PC-3 (cell line): ENCODE data around the gene XNDC1N. TPM values are rescaled to one million over a fixed set of nuclear protein-coding genes. Genes with fewer than 3 reads are reported as not detected.

Experiments used
- ATAC-seq: fragments of 200-7000 bp; cut with Tn5 transposase; 2 replicates; pipeline ENCODE4 v1.9.1; 2020; ENCODE audit warnings: mild to moderate bottlenecking, moderate library complexity
- BruUV-seq: library from RNA; stranded (reverse); fragments of 400-500 nt; replicated peaks from 2 replicates; lab custom pipeline; 2021; lab: Mats Ljungman, UMichigan
- CTCF ChIA-PET: fragments of 300-600 bp; sonication (Branson Sonifier 250); formaldehyde crosslinking; loops from one replicate; lab custom pipeline; 2022; ENCODE audit warnings: antibody characterized with exemption; lab: Charles Lee
- POLR2A ChIA-PET: fragments of 300-600 bp; sonication (Branson Sonifier 250); formaldehyde crosslinking; loops from one replicate; lab custom pipeline; 2022; ENCODE audit warnings: antibody characterized with exemption; ENCODE audit not compliant: unreplicated experiment; lab: Charles Lee
- DNase-seq: peaks from one replicate; pipeline ENCODE4 v3.0.0-alpha.2; 2015
- H2AFZ ChIP-seq: fragments of 300-600 bp; sonication (generic); 2 replicates; pipeline ENCODE4 v1.6.0; 2016; ENCODE audit warnings: antibody characterized with exemption, low read length
- H3F3A ChIP-seq: fragments of 300-600 bp; sonication (generic); one replicate; pipeline ENCODE4 v1.6.0; 2017; ENCODE audit warnings: antibody characterized with exemption, low read length, control low read depth, mild to moderate bottlenecking; ENCODE audit not compliant: unreplicated experiment
- H3K27ac ChIP-seq: fragments of 300-600 bp; sonication (generic); 2 replicates; pipeline ENCODE4 v1.5.1; 2016; ENCODE audit warnings: mild to moderate bottlenecking, low read length
- H3K27me3 ChIP-seq: fragments of 300-600 bp; sonication (generic); 2 replicates; pipeline ENCODE4 v1.6.1; 2016; ENCODE audit warnings: low read length, mixed read lengths
- H3K36me3 ChIP-seq: fragments of 300-600 bp; sonication (generic); 2 replicates; pipeline ENCODE4 v1.6.1; 2016; ENCODE audit warnings: low read depth, mixed run types, low read length, mixed read lengths
- H3K4me1 ChIP-seq: fragments of 300-600 bp; sonication (generic); 2 replicates; pipeline ENCODE4 v1.5.1; 2016; ENCODE audit warnings: low read length; ENCODE audit not compliant: insufficient read depth
- H3K4me2 ChIP-seq: fragments of 300-600 bp; sonication (generic); 2 replicates; pipeline ENCODE4 v1.6.0; 2016; ENCODE audit warnings: low read length
- H3K4me3 ChIP-seq: fragments of 300-600 bp; sonication (generic); 2 replicates; pipeline ENCODE4 v1.5.1; 2016; ENCODE audit warnings: mild to moderate bottlenecking, low read length, mixed read lengths
- H3K79me2 ChIP-seq: fragments of 300-600 bp; sonication (generic); 2 replicates; pipeline ENCODE4 v1.6.1; 2017; ENCODE audit warnings: low read length, mixed read lengths
- H3K9ac ChIP-seq: fragments of 300-600 bp; sonication (generic); 2 replicates; pipeline ENCODE4 v1.6.0; 2016; ENCODE audit warnings: mild to moderate bottlenecking, low read length
- H3K9me2 ChIP-seq: fragments of 300-600 bp; sonication (generic); replicated peaks from 2 replicates; pipeline ENCODE4 v1.6.1; 2016; ENCODE audit warnings: mixed run types, low read length, mixed read lengths
- H3K9me3 ChIP-seq: fragments of 300-600 bp; sonication (generic); 2 replicates; pipeline ENCODE4 v1.6.1; 2016; ENCODE audit warnings: low read length, mixed read lengths
- H4K20me1 ChIP-seq: fragments of 300-600 bp; sonication (generic); 2 replicates; pipeline ENCODE4 v1.6.1; 2016; ENCODE audit warnings: low read length, mixed read lengths
- EZH2 ChIP-seq: fragments of 300-600 bp; sonication (generic); IDR thresholded peaks from one replicate; pipeline ENCODE4 v1.6.1; 2017; ENCODE audit warnings: antibody characterized with exemption, mild to moderate bottlenecking, low read length; ENCODE audit not compliant: unreplicated experiment
- EZH2phosphoT487 ChIP-seq: fragments of 300-600 bp; sonication (generic); IDR thresholded peaks from 2 replicates; pipeline ENCODE4 v1.6.1; 2018; ENCODE audit warnings: mild to moderate bottlenecking, antibody characterized with exemption, low read length, borderline replicate concordance
- intact Hi-C: fragments of 100-400 bp; cut with micrococcal nuclease; formaldehyde crosslinking; loops from 2 replicates; pipeline ENCODE4 v1.9.0; 2023
- total RNA-seq: library from RNA; depleted of rRNA; stranded (reverse); fragments of >200 nt; gene quantifications from 2 replicates; pipeline ENCODE4 v1.2.3, GENCODE V29; 2014
- TF ChIP-seq, protein P1 (sequence below): fragments of 300-600 bp; sonication (generic); conservative IDR thresholded peaks from 2 replicates; pipeline ENCODE4 v1.5.1; 2017; ENCODE audit warnings: antibody characterized with exemption, low read depth, mild to moderate bottlenecking, low read length

XNDC1N gene
- total RNA-seq, 1 experiment from 2014 or later = 14.0 TPM

DNA sequence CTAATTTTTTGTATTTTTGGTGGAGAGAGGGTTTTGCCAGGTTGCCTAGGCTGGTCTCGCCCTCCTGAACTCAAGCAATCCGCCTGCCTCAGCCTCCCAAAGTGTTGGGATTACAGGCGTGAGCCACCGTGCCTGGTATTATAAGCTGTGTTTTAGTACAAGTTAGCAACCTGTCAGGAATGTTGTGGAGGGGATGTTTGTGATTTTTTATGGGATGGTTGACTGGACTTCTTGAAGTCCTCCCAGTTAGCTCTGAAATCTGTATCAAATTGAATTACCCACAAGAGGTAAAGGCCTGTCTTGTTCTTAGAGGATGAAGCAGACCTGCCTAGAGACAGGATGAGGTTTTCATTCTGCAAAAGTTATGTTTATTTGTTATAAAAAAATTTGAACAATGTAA lies 36.2 kb upstream of the XNDC1N start:
- peaks cover 37% of the 10 kb centered on the region for H3K36me3 ChIP-seq
- ChIA-PET POLR2A (interaction anchor here (0.6 kb wide), 1 partner anchor 35 kb away, joined by 3 read pairs; no protein-coding TSS in a partner anchor), CTCF (interaction anchor here (1.1 kb wide), 1 partner anchor 19 kb away, joined by 4 read pairs; no protein-coding TSS in a partner anchor)
- intact Hi-C loops = no loop called here
- H3K9me3 ChIP-seq = no peaks in the 10 kb centered on the region
- H3F3A ChIP-seq = no peaks in the 10 kb centered on the region
- ATAC-seq (peak; percentile 29), DNase-seq (no peak)
- no peaks in the 10 kb centered on the region for H3K9me2 ChIP-seq
- no peaks in the 10 kb centered on the region for H4K20me1 ChIP-seq
- no peak overlapping the region for H3K4me2 ChIP-seq
- no TSS peak for BruUV-seq
- H3K4me3 ChIP-seq = no peak overlapping the region
- peaks cover 12% of the 10 kb centered on the region for H3K4me1 ChIP-seq
- H2AFZ ChIP-seq = no peak overlapping the region
- TF ChIP-seq, protein P1, sequence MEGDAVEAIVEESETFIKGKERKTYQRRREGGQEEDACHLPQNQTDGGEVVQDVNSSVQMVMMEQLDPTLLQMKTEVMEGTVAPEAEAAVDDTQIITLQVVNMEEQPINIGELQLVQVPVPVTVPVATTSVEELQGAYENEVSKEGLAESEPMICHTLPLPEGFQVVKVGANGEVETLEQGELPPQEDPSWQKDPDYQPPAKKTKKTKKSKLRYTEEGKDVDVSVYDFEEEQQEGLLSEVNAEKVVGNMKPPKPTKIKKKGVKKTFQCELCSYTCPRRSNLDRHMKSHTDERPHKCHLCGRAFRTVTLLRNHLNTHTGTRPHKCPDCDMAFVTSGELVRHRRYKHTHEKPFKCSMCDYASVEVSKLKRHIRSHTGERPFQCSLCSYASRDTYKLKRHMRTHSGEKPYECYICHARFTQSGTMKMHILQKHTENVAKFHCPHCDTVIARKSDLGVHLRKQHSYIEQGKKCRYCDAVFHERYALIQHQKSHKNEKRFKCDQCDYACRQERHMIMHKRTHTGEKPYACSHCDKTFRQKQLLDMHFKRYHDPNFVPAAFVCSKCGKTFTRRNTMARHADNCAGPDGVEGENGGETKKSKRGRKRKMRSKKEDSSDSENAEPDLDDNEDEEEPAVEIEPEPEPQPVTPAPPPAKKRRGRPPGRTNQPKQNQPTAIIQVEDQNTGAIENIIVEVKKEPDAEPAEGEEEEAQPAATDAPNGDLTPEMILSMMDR = no peak
- TF ChIP-seq EZH2 (no peak), EZH2phosphoT487 (no peak)
- H3K27ac ChIP-seq = no peak overlapping the region
- H3K27me3 ChIP-seq = no peaks in the 10 kb centered on the region
- peaks cover 6% of the 10 kb centered on the region; the same call in 1 of the 2 replicates for H3K79me2 ChIP-seq
- H3K9ac ChIP-seq = no peak overlapping the region

DNA sequence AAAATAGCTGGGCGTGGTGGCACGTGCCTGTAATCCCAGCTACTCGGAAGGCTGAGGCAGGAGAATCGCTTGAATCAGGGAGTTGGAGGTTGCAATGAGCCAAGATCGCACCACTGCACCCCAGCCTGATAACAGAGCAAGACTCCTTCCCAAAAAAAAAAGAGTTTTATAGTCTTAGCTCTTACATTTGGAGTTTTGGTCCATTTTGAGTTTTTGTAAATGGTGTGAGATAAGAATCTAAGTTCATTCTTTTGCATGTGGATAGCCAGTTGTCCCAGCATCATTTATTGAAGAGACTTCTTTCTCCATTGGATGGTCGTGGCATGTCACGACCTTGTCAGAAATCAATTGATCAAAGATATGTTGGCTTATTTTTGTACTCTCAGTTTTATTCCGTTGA lies 35.1 kb upstream of the XNDC1N start:
- Histone ChIP-seq H3K36me3 (peaks cover 30% of the 10 kb centered on the region), H3K4me3 (no peak overlapping the region), H3K79me2 (peaks cover 6% of the 10 kb centered on the region; the same call in 1 of the 2 replicates), H3K27ac (no peak overlapping the region), H2AFZ (no peak overlapping the region), H3K9ac (no peak overlapping the region), H3K9me2 (no peaks in the 10 kb centered on the region), H3F3A (no peaks in the 10 kb centered on the region), H4K20me1 (no peaks in the 10 kb centered on the region), H3K4me1 (peaks cover 12% of the 10 kb centered on the region), H3K9me3 (no peaks in the 10 kb centered on the region), H3K4me2 (no peak overlapping the region), H3K27me3 (no peaks in the 10 kb centered on the region)
- POLR2A ChIA-PET = no interaction called here
- CTCF ChIA-PET = no interaction called here
- TF ChIP-seq, protein P1 = no peak
- TF ChIP-seq EZH2phosphoT487 (no peak), EZH2 (no peak)
- no peak for DNase-seq
- intact Hi-C loops = no loop called here
- no peak for ATAC-seq
- BruUV-seq = no TSS peak

DNA sequence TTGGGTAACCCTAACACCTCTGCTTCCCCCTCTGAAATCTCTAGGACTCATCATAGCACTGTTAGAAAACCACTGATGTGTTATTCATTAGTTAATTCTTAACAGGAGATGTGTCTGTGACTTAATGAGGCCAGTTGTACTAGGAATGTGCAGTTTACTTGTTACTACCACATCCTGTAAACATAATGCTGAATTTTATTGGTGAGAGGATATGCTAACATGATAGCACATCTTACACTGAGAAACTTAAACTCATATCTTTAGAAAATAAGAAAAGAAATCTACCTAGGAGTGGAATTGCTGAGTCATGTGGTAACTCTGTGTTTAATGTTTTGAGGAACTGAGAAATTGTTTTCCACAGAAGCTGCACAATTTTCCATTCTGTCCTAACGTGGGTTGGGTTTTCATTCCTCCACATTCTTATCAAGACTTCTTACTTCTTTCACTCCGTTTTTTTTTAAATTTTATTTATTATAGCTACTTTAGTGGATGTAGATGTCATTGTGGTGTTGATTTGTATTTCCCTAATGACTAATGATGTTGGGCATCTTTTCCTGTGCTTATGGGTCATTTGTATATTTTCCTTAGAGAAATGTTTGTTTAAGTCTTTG lies 34.1 kb upstream of the XNDC1N start:
- Histone ChIP-seq H3K9me3 (no peaks in the 10 kb centered on the region), H4K20me1 (no peaks in the 10 kb centered on the region), H3K27ac (peak overlapping the region; percentile 44), H3K79me2 (peaks cover 6% of the 10 kb centered on the region; the same call in 1 of the 2 replicates), H3K9ac (no peak overlapping the region), H3K4me1 (peaks cover 12% of the 10 kb centered on the region), H3K4me2 (no peak overlapping the region), H2AFZ (no peak overlapping the region), H3K9me2 (no peaks in the 10 kb centered on the region), H3K36me3 (peaks cover 24% of the 10 kb centered on the region), H3K27me3 (no peaks in the 10 kb centered on the region), H3K4me3 (no peak overlapping the region), H3F3A (no peaks in the 10 kb centered on the region)
- TF ChIP-seq EZH2phosphoT487 = no peak
- TF ChIP-seq EZH2 = no peak
- TF ChIP-seq, protein P1 = no peak
- intact Hi-C loops = no loop called here
- ChIA-PET POLR2A (no interaction called here), CTCF (no interaction called here)
- BruUV-seq = no TSS peak
- DNase-seq = peak; percentile 27
- peak; percentile 50 for ATAC-seq
